Measurements from ENCODE around the gene EIF5A. TPM values are rescaled to one million over a fixed set of nuclear protein-coding genes. Genes with fewer than 3 reads are reported as not detected.

EIF5A gene
- total and polyA plus RNA-seq, 4 donors: 198 to 280 (median 228) TPM

DNA sequence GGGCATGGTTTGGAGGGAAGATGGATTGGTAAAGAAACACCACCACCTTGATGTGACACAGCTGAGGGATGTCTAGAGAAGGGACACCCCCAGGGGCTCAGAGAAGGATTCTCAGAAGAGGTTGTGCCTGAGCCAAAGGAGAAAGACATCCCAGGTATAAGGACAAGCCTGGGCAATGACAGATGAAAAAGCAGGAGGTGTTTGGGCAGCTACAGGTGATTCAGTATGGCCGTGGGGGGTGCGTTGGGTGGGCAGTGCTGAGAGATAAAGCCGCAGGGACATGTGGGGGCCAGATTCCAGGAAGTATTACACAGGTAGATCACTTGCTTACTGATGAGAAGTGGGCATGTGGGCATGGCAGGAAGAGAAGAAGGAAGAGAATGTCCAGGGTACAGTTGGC, 54.5 kb downstream of the EIF5A start:
- intact Hi-C loops (cut with DNase I): no loop called here
- no peaks in the 10 kb centered on the region for H3K27me3 ChIP-seq (ENCODE audit: control insufficient read depth in 1 of 2, insufficient read depth in 2 of 2, low read length in 1 of 2)
- no peaks in the 10 kb centered on the region for H3K4me1 ChIP-seq (ENCODE audit: control insufficient read depth in 1 of 2, insufficient read depth in 2 of 2, low read length in 2 of 2)
- WGBS, 2 donors: 64 to 65% methylated on average over 3 of the region's 3 CpGs
- ATAC-seq (ENCODE audit: low FRiP score): no peak
- DNase-seq: no peak
- H3K27ac ChIP-seq (ENCODE audit: low read depth in 1 of 2, low read length in 2 of 2): no peak overlapping the region
- H3K9me3 ChIP-seq (ENCODE audit: control insufficient read depth, low read length): no peaks in the 10 kb centered on the region
- H3K4me3 ChIP-seq (ENCODE audit: low read length in 2 of 2): no peak overlapping the region
- no peaks in the 10 kb centered on the region for H3K36me3 ChIP-seq (ENCODE audit: control insufficient read depth in 1 of 2, insufficient read depth in 2 of 2, low read length in 1 of 2)

Other genes with a start within 250 kb of the EIF5A start
Only the 30 nearest of the 32 such genes appear.
- 1 to 10 TPM in 1 of 2 donors, under 1 TPM in 1; 0.75 to 1.6 TPM for gene ASGR2, start 192.8 kb upstream of the EIF5A start, total RNA-seq
- under 1 TPM in 1 of 2 donors, not detected in 1; 0.15 TPM for gene ASGR2, start 192.8 kb upstream of the EIF5A start, polyA plus RNA-seq
- 1 to 10 TPM; 2.6 to 3.9 TPM for gene ASGR1, start 128.3 kb upstream of the EIF5A start, total RNA-seq
- gene ASGR1, start 128.3 kb upstream of the EIF5A start, polyA plus RNA-seq: 1 to 10 TPM; 2.0 to 5.4 TPM
- 10 to 100 TPM; 23.3 to 54.7 TPM for gene DLG4, start 87.8 kb upstream of the EIF5A start, total RNA-seq
- 10 to 100 TPM in 1 of 2 donors, 1 to 10 TPM in 1; 6.6 to 15.4 TPM for gene DLG4, start 87.8 kb upstream of the EIF5A start, polyA plus RNA-seq
- gene ACADVL, start 87.7 kb upstream of the EIF5A start, total RNA-seq: 100 to 1,000 TPM; 387 to 486 TPM
- 1,000 to 10,000 TPM in 1 of 2 donors, 100 to 1,000 TPM in 1; 159 to 1,724 TPM for gene ACADVL, start 87.7 kb upstream of the EIF5A start, polyA plus RNA-seq
- 10 to 100 TPM; 25.2 to 45.6 TPM for gene DVL2, start 73.1 kb upstream of the EIF5A start, total RNA-seq
- gene DVL2, start 73.1 kb upstream of the EIF5A start, polyA plus RNA-seq: 10 to 100 TPM; 10.0 to 25.0 TPM
- gene PHF23, start 68.2 kb upstream of the EIF5A start, total RNA-seq: 10 to 100 TPM; 24.4 to 30.8 TPM
- gene PHF23, start 68.2 kb upstream of the EIF5A start, polyA plus RNA-seq: 10 to 100 TPM; 19.2 to 28.4 TPM
- 100 to 1,000 TPM; 405 to 430 TPM for gene GABARAP, start 65.2 kb upstream of the EIF5A start, total RNA-seq
- gene GABARAP, start 65.2 kb upstream of the EIF5A start, polyA plus RNA-seq: 100 to 1,000 TPM; 801 to 895 TPM
- 100 to 1,000 TPM in 1 of 2 donors, 10 to 100 TPM in 1; 92.9 to 105 TPM for gene CTDNEP1, start 55.9 kb upstream of the EIF5A start, total RNA-seq
- 100 to 1,000 TPM; 112 to 113 TPM for gene CTDNEP1, start 55.9 kb upstream of the EIF5A start, polyA plus RNA-seq
- gene ELP5, start 55.4 kb upstream of the EIF5A start, total RNA-seq: 10 to 100 TPM; 26.6 to 31.0 TPM
- 10 to 100 TPM; 26.7 to 51.1 TPM for gene ELP5, start 55.4 kb upstream of the EIF5A start, polyA plus RNA-seq
- gene CLDN7, start 45.1 kb upstream of the EIF5A start, total RNA-seq: 1 to 10 TPM; 3.3 to 9.9 TPM
- 10 to 100 TPM in 1 of 2 donors, 1 to 10 TPM in 1; 1.1 to 37.6 TPM for gene CLDN7, start 45.1 kb upstream of the EIF5A start, polyA plus RNA-seq
- gene SLC2A4, start 25.9 kb upstream of the EIF5A start, total RNA-seq: 1 to 10 TPM; 2.5 to 3.9 TPM
- gene SLC2A4, start 25.9 kb upstream of the EIF5A start, polyA plus RNA-seq: 1 to 10 TPM in 1 of 2 donors, under 1 TPM in 1; 0.63 to 1.6 TPM
- under 1 TPM; 0.10 to 0.60 TPM for gene YBX2, start 13.0 kb upstream of the EIF5A start, total RNA-seq
- 1 to 10 TPM in 1 of 2 donors, not detected in 1; 5.6 TPM for gene YBX2, start 13.0 kb upstream of the EIF5A start, polyA plus RNA-seq
- gene GPS2, start 7.7 kb downstream of the EIF5A start, total RNA-seq: 10 to 100 TPM; 49.5 to 55.6 TPM
- gene GPS2, start 7.7 kb downstream of the EIF5A start, polyA plus RNA-seq: 10 to 100 TPM; 55.0 to 99.1 TPM
- gene NEURL4, start 21.7 kb downstream of the EIF5A start, total RNA-seq: 10 to 100 TPM; 24.5 to 36.7 TPM
- 10 to 100 TPM in 1 of 2 donors, 1 to 10 TPM in 1; 7.3 to 52.8 TPM for gene NEURL4, start 21.7 kb downstream of the EIF5A start, polyA plus RNA-seq
- 10 to 100 TPM; 18.6 to 21.8 TPM for gene ACAP1, start 28.9 kb downstream of the EIF5A start, total RNA-seq
- gene ACAP1, start 28.9 kb downstream of the EIF5A start, polyA plus RNA-seq: 10 to 100 TPM in 1 of 2 donors, 1 to 10 TPM in 1; 6.5 to 10.8 TPM
- gene KCTD11, start 44.5 kb downstream of the EIF5A start, total RNA-seq: 10 to 100 TPM; 12.4 to 15.8 TPM
- 10 to 100 TPM; 11.0 to 11.4 TPM for gene KCTD11, start 44.5 kb downstream of the EIF5A start, polyA plus RNA-seq
- not detected for gene TMEM95, start 47.5 kb downstream of the EIF5A start, total RNA-seq
- gene TMEM95, start 47.5 kb downstream of the EIF5A start, polyA plus RNA-seq: not detected
- 1 to 10 TPM; 2.4 to 6.6 TPM for gene TNK1, start 73.5 kb downstream of the EIF5A start, total RNA-seq
- gene TNK1, start 73.5 kb downstream of the EIF5A start, polyA plus RNA-seq: 1 to 10 TPM; 1.9 to 3.1 TPM
- 10 to 100 TPM; 41.2 to 43.1 TPM for gene PLSCR3, start 86.9 kb downstream of the EIF5A start, total RNA-seq
- gene PLSCR3, start 86.9 kb downstream of the EIF5A start, polyA plus RNA-seq: 10 to 100 TPM; 20.5 to 70.8 TPM
- gene TMEM256, start 96.5 kb downstream of the EIF5A start, total RNA-seq: 10 to 100 TPM; 35.0 to 40.1 TPM
- gene TMEM256, start 96.5 kb downstream of the EIF5A start, polyA plus RNA-seq: 100 to 1,000 TPM; 134 to 224 TPM
- gene NLGN2, start 100.2 kb downstream of the EIF5A start, total RNA-seq: 10 to 100 TPM; 32.9 to 49.9 TPM
- gene NLGN2, start 100.2 kb downstream of the EIF5A start, polyA plus RNA-seq: 10 to 100 TPM in 1 of 2 donors, 1 to 10 TPM in 1; 2.4 to 28.8 TPM
- not detected for gene SPEM1, start 112.7 kb downstream of the EIF5A start, total RNA-seq
- not detected for gene SPEM1, start 112.7 kb downstream of the EIF5A start, polyA plus RNA-seq
- gene SPEM2, start 118.0 kb downstream of the EIF5A start, total RNA-seq: not detected
- not detected for gene SPEM2, start 118.0 kb downstream of the EIF5A start, polyA plus RNA-seq
- gene SPEM3, start 121.2 kb downstream of the EIF5A start, total RNA-seq: not detected
- not detected for gene SPEM3, start 121.2 kb downstream of the EIF5A start, polyA plus RNA-seq
- gene TMEM102, start 127.8 kb downstream of the EIF5A start, total RNA-seq: 1 to 10 TPM; 3.6 to 5.1 TPM
- 1 to 10 TPM; 1.8 to 2.7 TPM for gene TMEM102, start 127.8 kb downstream of the EIF5A start, polyA plus RNA-seq
- gene FGF11, start 131.9 kb downstream of the EIF5A start, total RNA-seq: 1 to 10 TPM; 1.2 to 8.0 TPM
- under 1 TPM in 1 of 2 donors, not detected in 1; 0.54 TPM for gene FGF11, start 131.9 kb downstream of the EIF5A start, polyA plus RNA-seq
- gene CHRNB1, start 137.4 kb downstream of the EIF5A start, total RNA-seq: 1 to 10 TPM; 6.2 to 8.8 TPM
- gene CHRNB1, start 137.4 kb downstream of the EIF5A start, polyA plus RNA-seq: 10 to 100 TPM; 11.6 to 18.3 TPM
- 10 to 100 TPM; 67.2 to 81.9 TPM for gene ZBTB4, start 172.0 kb downstream of the EIF5A start, total RNA-seq
- 10 to 100 TPM; 20.0 to 35.9 TPM for gene ZBTB4, start 172.0 kb downstream of the EIF5A start, polyA plus RNA-seq
- not detected for gene SLC35G6, start 173.8 kb downstream of the EIF5A start, total RNA-seq
- gene SLC35G6, start 173.8 kb downstream of the EIF5A start, polyA plus RNA-seq: not detected
- gene POLR2A, start 176.7 kb downstream of the EIF5A start, total RNA-seq: 100 to 1,000 TPM in 1 of 2 donors, 10 to 100 TPM in 1; 93.8 to 116 TPM
- gene POLR2A, start 176.7 kb downstream of the EIF5A start, polyA plus RNA-seq: 10 to 100 TPM; 13.4 to 27.9 TPM